PC-9 (cell line): Measurements from ENCODE around the gene SSR4. TPM values are rescaled to one million over a fixed set of nuclear protein-coding genes. Genes with fewer than 3 reads are reported as not detected.

Source experiments
- BruUV-seq: library from RNA; stranded (reverse); fragments of 400-500 nt; replicated peaks from 2 replicates; lab custom pipeline; 2021; lab: Mats Ljungman, UMichigan
- CTCF ChIA-PET: fragments of 300-600 bp; sonication (Branson Sonifier 250); formaldehyde crosslinking; loops from one replicate; lab custom pipeline; 2022; ENCODE audit warnings: antibody characterized with exemption; lab: Charles Lee
- POLR2A ChIA-PET: fragments of 300-600 bp; sonication (Branson Sonifier 250); formaldehyde crosslinking; loops from one replicate; lab custom pipeline; 2022; ENCODE audit warnings: antibody characterized with exemption; ENCODE audit not compliant: unreplicated experiment; lab: Charles Lee
- DNase-seq, 2 experiments: peaks; one replicate each; pipeline versions ENCODE4 v3.0.0 to v3.0.0-alpha.2; 2015 to 2022; ENCODE audit warnings: mixed read lengths in 1 of 2
- H2AFZ ChIP-seq: fragments of 200-600 bp; sonication (generic); 2 replicates; pipeline ENCODE4 v1.8.1; 2017; ENCODE audit warnings: antibody characterized with exemption
- H3F3A ChIP-seq: fragments of 200-600 bp; sonication (generic); 2 replicates; pipeline ENCODE4 v1.8.1; 2017; ENCODE audit warnings: antibody characterized with exemption, mild to moderate bottlenecking, low read depth; ENCODE audit not compliant: insufficient read depth
- H3K27ac ChIP-seq: fragments of 200-600 bp; sonication (generic); 2 replicates; pipeline ENCODE4 v1.6.1; 2016; ENCODE audit warnings: mixed run types
- H3K27me3 ChIP-seq: fragments of 200-600 bp; sonication (generic); 2 replicates; pipeline ENCODE4 v1.6.1; 2016; ENCODE audit warnings: low read depth, mixed run types; ENCODE audit not compliant: insufficient read depth
- H3K36me3 ChIP-seq: fragments of 200-600 bp; sonication (generic); 2 replicates; pipeline ENCODE4 v1.6.1; 2016; ENCODE audit warnings: low read depth, mixed run types
- H3K4me1 ChIP-seq: fragments of 200-600 bp; sonication (generic); replicated peaks from 2 replicates; pipeline ENCODE4 v1.6.1; 2016; ENCODE audit warnings: mixed run types; ENCODE audit not compliant: insufficient read depth
- H3K4me2 ChIP-seq: fragments of 200-600 bp; sonication (generic); 2 replicates; pipeline ENCODE4 v1.6.1; 2017; ENCODE audit warnings: mixed run types
- H3K4me3 ChIP-seq: fragments of 200-600 bp; sonication (generic); 2 replicates; pipeline ENCODE4 v1.6.1; 2016; ENCODE audit warnings: mixed run types
- H3K79me2 ChIP-seq: fragments of 200-600 bp; sonication (generic); 2 replicates; pipeline ENCODE4 v1.6.1; 2017; ENCODE audit warnings: low read depth, mixed run types
- H3K9me2 ChIP-seq: fragments of 200-600 bp; sonication (generic); 2 replicates; pipeline ENCODE4 v1.8.1; 2017; ENCODE audit warnings: mild to moderate bottlenecking; ENCODE audit not compliant: insufficient read depth
- H3K9me3 ChIP-seq: fragments of 200-600 bp; sonication (generic); 2 replicates; pipeline ENCODE4 v1.8.1; 2016; ENCODE audit warnings: low read depth; ENCODE audit not compliant: insufficient read depth
- H4K20me1 ChIP-seq: fragments of 200-600 bp; sonication (generic); 2 replicates; pipeline ENCODE4 v1.8.1; 2017; ENCODE audit not compliant: insufficient read depth
- CTCF ChIP-seq: fragments of 200-600 bp; sonication (generic); conservative IDR thresholded peaks from 2 replicates; pipeline ENCODE4 v1.6.1; 2017; ENCODE audit warnings: mixed run types, antibody characterized with exemption, mild to moderate bottlenecking, moderate library complexity
- EZH2 ChIP-seq: fragments of 200-600 bp; sonication (generic); IDR thresholded peaks from 2 replicates; pipeline ENCODE4 v1.8.0; 2017; ENCODE audit warnings: antibody characterized with exemption, low read depth
- intact Hi-C: fragments of 100-400 bp; cut with micrococcal nuclease; formaldehyde crosslinking; loops from one replicate; pipeline ENCODE4 v1.10.0; 2022; ENCODE audit not compliant: unreplicated experiment
- total RNA-seq: library from RNA; stranded (reverse); gene quantifications from 2 replicates; pipeline ENCODE4 v1.2.3, GENCODE V29; 2021

SSR4 gene
- total RNA-seq, 1 experiment from 2014 or later = 223 TPM

- Histone ChIP-seq H3K4me1 (no peaks in the 10 kb centered on the region), H3K9me3 (no peaks in the 10 kb centered on the region), H3K79me2 (no peaks in the 10 kb centered on the region), H4K20me1 (no peaks in the 10 kb centered on the region), H3K4me2 (no peak overlapping the region), H3F3A (no peaks in the 10 kb centered on the region), H3K36me3 (no peaks in the 10 kb centered on the region), H2AFZ (no peak overlapping the region), H3K4me3 (no peak overlapping the region), H3K27me3 (peaks cover 30% of the 10 kb centered on the region; the same call in 1 of the 2 replicates), H3K9me2 (no peaks in the 10 kb centered on the region), H3K27ac (no peak overlapping the region)
- intact Hi-C loops = no loop called here
- CTCF ChIA-PET = no interaction called here
- BruUV-seq = no TSS peak
- TF ChIP-seq CTCF (no peak), EZH2 (no peak)
- DNase-seq = no peak
- POLR2A ChIA-PET = interaction anchor here (0.6 kb wide), 1 partner anchor 39 kb away, joined by 4 read pairs; no protein-coding TSS in a partner anchor
These were observed 38.3 kb downstream of the SSR4 start for GRCh38 chrX:153832728-153833127.

- no peak overlapping the region for H2AFZ ChIP-seq
- H3K4me2 ChIP-seq = no peak overlapping the region
- no TSS peak for BruUV-seq
- peaks cover 58% of the 10 kb centered on the region for H3K27me3 ChIP-seq
- H3K9me3 ChIP-seq = no peaks in the 10 kb centered on the region
- H3K27ac ChIP-seq = no peak overlapping the region
- TF ChIP-seq CTCF = no peak
- ChIA-PET CTCF (no interaction called here), POLR2A (no interaction called here)
- DNase-seq = no peak
- no peaks in the 10 kb centered on the region for H3K36me3 ChIP-seq
- H3K4me3 ChIP-seq = no peak overlapping the region
- H3K4me1 ChIP-seq = no peaks in the 10 kb centered on the region
- H3K79me2 ChIP-seq = no peaks in the 10 kb centered on the region
- H3F3A ChIP-seq = no peaks in the 10 kb centered on the region
- H3K9me2 ChIP-seq = no peaks in the 10 kb centered on the region
- intact Hi-C loops = no loop called here
- H4K20me1 ChIP-seq = no peaks in the 10 kb centered on the region
These were observed 42.5 kb downstream of the SSR4 start for GRCh38 chrX:153836921-153837320.

- Histone ChIP-seq H3K27ac (no peak overlapping the region), H3K9me2 (no peaks in the 10 kb centered on the region), H3K4me1 (no peaks in the 10 kb centered on the region), H4K20me1 (no peaks in the 10 kb centered on the region), H3K4me2 (no peak overlapping the region), H3K9me3 (no peaks in the 10 kb centered on the region), H3K36me3 (no peaks in the 10 kb centered on the region), H3K4me3 (no peak overlapping the region), H3F3A (no peaks in the 10 kb centered on the region), H3K79me2 (no peaks in the 10 kb centered on the region), H2AFZ (no peak overlapping the region), H3K27me3 (peaks cover 63% of the 10 kb centered on the region)
- DNase-seq = no peak
- intact Hi-C loops = no loop called here
- BruUV-seq = no TSS peak
- ChIA-PET CTCF (no interaction called here), POLR2A (no interaction called here)
- TF ChIP-seq CTCF = no peak
- no peak for TF ChIP-seq EZH2
These were observed 50.1 kb downstream of the SSR4 start for GRCh38 chrX:153844509-153845082.
